Daoy (cell line): Measurements from ENCODE around the gene TIMM13. TPM values are rescaled to one million over a fixed set of nuclear protein-coding genes. Genes with fewer than 3 reads are reported as not detected.
"Not testable (repeated sequence)": the region's sequence is repeated elsewhere in the genome, so short reads cannot be mapped to it uniquely, and the experiment has no call there.

Experiments
- DNase-seq: peaks from one replicate; pipeline ENCODE4 v3.0.0-alpha.2; 2015; ENCODE audit warnings: low read depth
- total RNA-seq: library from RNA; depleted of rRNA; stranded (reverse); fragments of >200 nt; shearing (Covaris generic); gene quantifications from 2 replicates; pipeline ENCODE4 v1.2.3, GENCODE V29; 2014; rRNA removed

The TIMM13 gene
- total RNA-seq: 54.0 and 56.3 TPM in 2 replicates

- peak; percentile 99 for DNase-seq
These were observed at the start of gene TIMM13 for GRCh38 chr19:2427429-2428320. Gene TIMM13, minus strand, starts transcription at chr19:2427586. Its CDS starts 53 bp downstream, at chr19:2427533.

- peak; percentile 92 for DNase-seq
These were observed 49.2 kb upstream of the TIMM13 start for GRCh38 chr19:2476451-2477140.

DNA sequence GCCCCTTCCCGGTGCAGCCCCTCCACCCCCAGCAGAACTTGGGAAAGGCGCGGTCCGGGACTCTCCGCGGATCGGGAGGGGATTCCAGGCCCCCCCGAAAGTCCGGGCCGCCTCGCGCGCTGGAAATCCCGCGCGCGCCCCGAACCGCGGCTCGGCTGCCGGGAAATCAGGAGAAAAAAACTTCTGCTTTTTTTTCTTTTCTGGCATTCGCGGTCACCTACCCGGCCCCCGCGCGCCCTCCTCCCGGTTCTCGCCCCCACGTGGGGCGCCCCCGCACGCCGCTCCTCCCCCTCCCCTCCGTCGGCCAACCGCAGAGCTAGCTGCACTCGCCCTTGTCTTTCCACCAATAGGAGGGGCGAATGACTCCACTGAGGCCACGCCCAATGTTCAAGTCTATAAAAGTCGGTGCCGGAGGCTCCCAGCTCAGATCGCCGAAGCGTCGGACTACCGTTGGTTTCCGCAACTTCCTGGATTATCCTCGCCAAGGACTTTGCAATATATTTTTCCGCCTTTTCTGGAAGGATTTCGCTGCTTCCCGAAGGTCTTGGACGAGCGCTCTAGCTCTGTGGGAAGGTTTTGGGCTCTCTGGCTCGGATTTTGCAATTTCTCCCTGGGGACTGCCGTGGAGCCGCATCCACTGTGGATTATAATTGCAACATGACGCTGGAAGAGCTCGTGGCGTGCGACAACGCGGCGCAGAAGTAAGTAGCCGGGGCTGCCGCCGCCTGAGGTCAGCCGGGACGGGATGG is 48.5 kb upstream of the TIMM13 start, which contains the start of gene GADD45B:
TSS of gene GADD45B (plus strand) at position 426 of the 749 bp plus-strand sequence. CDS start at position 658, 232 bp downstream.
- DNase-seq: peak; percentile 98

DNA sequence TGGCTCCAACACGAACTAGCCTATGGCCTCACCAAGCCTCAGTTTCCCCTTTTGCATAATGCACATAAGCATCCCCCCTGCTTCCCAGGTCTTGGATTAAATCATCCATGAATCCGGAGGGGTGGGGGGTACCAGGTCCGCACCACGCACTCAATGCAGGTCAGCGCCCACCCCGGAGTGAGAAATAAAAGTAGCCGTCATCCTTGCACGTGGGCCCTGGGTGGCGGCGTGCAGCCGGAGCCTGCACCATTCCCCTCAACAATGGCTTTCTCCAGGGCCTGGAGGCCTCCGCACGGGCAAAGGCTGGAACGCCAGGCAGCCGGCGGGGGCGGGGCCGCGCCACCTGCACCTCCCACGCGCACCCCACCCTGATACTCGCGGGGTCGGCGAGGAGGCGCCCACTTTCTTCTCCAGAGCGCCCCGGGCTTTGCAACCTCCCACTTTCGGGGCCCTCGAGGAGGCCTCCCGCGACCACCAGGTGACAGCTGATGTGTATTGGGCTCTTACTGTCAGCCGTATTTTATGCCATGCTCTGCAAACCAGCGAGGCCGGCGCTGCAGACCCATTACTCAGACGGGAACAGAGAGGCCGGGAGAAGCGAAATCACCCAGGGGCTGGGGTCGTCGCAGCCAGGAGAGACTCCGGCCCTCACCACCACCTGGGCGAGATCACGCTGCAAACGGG is 47.8 kb upstream of the TIMM13 start:
- DNase-seq: peak; percentile 83

DNA sequence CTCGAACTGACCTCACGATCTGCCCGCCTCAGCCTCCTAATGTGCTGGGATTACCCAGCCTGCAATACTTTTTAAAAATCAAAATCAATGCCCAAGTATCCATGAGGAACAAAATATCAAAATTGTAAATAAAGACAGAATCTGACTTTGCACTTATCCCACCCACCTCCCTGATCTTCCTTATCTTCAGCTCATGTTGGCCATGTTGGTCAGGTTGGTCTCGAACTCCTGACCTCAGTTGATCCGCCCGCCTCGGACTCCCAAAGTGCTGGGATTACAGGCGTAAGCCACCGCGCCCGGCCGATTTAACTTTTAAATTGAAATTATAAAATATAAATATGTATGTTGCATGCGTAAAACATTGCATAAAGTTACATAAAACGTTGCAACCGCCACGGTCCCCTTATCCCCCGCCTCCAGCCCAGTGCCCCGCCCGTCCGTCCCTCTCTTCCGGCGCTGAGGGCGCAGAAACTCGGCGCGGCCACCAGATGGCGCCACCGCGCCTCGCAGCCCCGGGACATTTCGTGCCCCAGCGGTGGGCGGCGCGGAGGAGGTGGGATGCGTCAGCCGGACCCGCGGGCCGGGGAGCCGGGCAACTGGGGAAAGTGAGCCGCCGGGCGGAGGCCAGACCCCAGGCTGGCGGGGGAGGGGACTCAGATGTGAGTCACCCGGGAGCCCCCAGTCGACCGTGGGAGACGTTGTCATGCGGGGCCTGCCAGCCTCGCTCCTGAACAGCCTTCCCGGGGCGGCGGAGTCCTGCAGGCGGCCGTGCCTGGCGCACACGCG is 47.0 kb upstream of the TIMM13 start:
- peak; percentile 97 for DNase-seq

- not testable (repeated sequence) for DNase-seq
These were observed 42.5 kb upstream of the TIMM13 start for GRCh38 chr19:2469915-2470200.

- DNase-seq: peak; percentile 88
These were observed 41.9 kb upstream of the TIMM13 start for GRCh38 chr19:2469102-2469914.

GRCh38 chr19:2468596-2468995 is 41.2 kb upstream of the TIMM13 start:
- no peak for DNase-seq

DNA sequence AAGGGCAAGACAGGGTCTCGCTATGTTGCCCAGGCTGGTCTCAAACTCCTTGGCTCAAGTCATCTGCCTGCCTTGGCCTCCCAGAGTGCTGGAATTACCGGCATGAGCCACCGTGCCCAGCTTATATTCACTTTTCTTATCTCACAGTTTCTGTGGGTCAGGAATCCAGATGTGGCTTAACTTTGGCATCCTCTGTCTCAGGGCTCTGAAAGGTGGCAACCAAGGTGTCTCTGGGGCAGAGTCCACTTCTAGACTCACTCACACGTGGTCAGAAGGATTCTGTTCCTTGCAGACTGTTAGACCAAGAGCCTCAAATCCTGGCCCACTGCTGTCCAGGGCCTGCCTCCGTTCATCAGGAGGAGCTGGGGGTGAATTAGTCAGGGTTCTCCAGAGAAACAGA is 37.0 kb upstream of the TIMM13 start:
- DNase-seq: no peak

DNA sequence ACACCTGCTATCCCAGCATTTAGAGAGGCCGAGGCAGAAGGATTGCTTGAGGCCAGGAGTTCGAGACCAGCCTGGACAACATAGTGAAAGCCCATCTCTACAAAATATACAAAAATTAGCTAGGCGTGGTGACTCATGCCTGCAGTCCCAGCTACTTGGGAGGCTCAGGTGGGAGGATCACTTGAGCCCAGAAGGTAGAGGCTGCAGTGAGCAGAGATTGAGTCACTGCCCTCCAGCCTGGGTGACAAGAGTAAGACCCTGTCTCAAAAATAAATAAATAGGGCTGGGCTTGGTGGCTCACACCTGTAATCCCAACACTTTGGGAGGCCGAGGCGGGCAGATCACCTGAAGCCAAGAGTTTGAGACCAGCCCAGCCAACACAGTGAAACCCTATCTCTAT is 36.3 kb upstream of the TIMM13 start:
- DNase-seq: not testable (repeated sequence)

- DNase-seq: peak; percentile 96
These were observed 35.4 kb upstream of the TIMM13 start for GRCh38 chr19:2462635-2463421.

DNA sequence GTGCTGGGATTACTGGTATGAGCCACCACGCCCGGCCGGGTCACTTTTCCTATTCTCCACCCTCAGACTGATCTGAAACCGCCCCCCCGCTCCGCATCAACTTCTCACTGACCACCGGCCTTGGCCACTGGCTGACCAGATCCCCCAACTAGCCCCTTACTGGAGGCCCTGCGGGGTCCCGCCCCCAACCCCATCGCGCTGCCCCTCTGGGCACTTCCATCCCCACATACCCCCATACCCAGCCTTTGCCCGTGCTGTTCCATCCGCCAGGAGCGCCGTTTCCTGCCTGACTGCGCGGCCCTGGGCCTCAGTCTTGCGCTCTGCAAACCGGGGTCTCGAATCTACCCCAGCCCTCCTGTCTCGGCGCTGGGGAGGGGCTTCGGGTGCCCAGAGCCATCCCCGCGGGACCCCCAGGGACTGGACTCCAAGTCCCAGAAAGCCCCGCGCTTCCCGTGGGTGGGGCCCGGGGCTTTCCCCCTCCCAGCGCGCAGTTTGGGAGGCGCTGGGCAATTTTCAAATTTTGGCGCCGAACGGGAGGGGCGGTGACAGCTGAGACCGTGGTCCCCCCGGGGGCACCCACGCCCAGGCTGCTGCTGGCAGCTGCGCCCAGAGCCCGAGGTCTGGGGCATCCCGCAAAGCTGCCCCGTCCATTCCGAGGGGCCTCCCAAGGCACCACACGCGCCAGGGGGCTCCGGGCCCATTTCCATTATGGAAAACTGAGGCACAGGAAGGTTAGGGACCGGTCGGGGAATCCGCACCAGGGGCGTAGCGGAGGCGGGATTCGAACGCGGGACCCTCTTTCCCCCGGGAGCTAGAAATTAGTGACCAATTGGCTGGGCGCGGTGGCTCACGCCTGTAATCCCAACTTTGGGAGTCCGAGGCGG is 34.6 kb upstream of the TIMM13 start:
- peak; percentile 92 for DNase-seq

- DNase-seq: no peak
These were observed 32.9 kb upstream of the TIMM13 start for GRCh38 chr19:2460245-2460644.

- not testable (repeated sequence) for DNase-seq
These were observed 31.4 kb upstream of the TIMM13 start for GRCh38 chr19:2458776-2459175.

DNA sequence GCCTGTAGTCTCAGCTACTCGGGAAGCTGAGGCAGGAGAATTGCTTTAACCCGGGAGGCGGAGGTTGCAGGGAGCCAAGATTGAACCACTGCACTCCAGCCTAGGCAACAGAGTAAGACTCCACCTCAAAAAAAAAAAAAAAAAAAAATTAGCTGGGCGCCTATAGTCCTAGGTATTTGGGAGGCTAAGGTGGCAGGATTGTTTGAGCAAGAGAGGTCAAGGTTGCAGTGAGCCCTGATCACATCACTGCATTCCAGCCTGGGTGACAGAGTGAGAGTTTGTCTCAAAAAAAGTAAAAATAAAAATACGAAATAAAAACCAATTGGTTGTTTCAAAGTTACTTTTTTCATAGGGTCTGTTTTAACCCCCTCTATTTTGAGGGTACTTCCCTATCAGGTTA is 30.7 kb upstream of the TIMM13 start:
- no peak for DNase-seq

DNA sequence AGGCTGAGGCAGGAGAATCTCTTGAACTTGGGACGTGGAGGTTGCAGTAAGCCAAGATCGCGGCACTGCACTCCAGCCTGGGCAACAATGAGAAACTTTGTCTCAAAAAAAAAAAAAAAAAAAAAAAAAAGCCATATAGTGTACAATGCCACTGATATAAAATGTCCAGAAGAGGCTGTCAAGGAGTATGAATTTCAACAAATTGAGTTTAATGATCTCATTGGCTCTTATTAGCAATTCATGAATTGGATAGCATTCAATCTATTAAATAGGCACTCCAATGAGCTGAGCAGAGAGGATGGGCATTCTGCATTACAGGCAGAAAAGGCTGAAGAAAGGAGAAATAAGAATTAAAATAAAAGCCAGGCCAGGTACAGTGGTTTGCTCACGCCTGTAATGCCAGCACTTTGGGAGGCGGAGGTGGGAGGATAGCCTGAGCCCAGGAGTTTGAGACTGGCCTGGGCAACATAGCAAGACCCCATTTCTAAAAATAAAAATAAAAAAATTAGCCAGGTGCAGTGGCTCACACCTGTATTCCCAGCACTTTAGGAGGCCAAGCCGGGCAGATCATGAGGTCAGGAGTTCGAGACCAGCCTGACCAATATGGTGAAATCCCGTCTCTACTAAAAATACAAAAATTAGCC is 30.1 kb upstream of the TIMM13 start:
- no peak for DNase-seq

DNA sequence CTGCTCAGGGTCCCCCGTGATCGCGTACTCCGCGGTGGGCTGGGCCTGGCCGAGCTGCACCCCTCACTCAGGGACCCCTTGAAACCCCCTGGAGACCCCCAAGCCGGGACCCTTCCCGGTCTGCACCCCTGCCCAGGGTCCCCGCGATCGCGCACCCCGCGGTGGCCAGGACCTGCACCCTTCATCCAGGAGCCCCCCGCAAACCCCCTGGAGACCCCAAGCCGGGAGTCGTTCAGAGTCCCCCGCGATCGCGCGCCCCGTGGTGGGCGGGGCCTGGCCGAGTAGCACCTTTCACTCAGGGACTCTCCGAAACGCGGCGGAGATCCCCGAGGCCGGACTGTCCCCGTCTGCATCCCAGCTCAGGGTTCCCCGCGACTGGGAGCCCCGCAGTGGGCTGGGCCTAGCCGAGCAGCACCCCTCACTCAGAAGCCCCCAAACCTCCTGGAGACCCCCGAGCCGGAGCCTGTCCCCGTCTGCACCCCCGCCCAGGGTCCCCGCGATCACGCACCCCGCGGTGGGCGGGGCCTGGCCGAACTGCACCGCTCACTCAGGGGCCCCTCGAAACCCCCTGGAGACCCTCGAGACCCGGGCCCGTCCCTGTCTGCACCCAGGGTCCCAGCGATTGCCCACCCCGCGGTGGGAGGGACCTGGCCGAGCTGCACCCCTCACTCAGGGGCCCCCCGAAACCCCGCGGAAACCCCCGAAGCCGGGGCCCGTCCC is 28.6 kb upstream of the TIMM13 start:
- DNase-seq: peak; percentile 35
